Subcutaneous abdominal adipose tissue (tissue), 5 donors: ENCODE results near the gene CDYL.

Experiments used
- H3K27ac ChIP-seq: one replicate; pipeline ENCODE4 v1.7.0; 2013; ENCODE audit warnings: low read depth, mild to moderate bottlenecking, inconsistent platforms, low read length, moderate library complexity
- H3K27me3 ChIP-seq, 5 donors: one replicate each; pipeline ENCODE4 v1.7.0; 2013; ENCODE audit warnings: low read length in 5 of 5, inconsistent platforms in 1 of 5; ENCODE audit not compliant: control insufficient read depth in 5 of 5, insufficient read depth in 4 of 5
- H3K36me3 ChIP-seq, 5 donors: one replicate each; pipeline ENCODE4 v1.7.0; 2013; ENCODE audit warnings: low read length in 5 of 5; ENCODE audit not compliant: control insufficient read depth in 5 of 5, insufficient read depth in 5 of 5
- H3K4me1 ChIP-seq, 5 donors: one replicate each; pipeline ENCODE4 v1.7.0; 2013; ENCODE audit warnings: low read length in 5 of 5, mild to moderate bottlenecking in 3 of 5, moderate library complexity in 1 of 5; ENCODE audit not compliant: control insufficient read depth in 5 of 5, insufficient read depth in 5 of 5
- H3K4me3 ChIP-seq, 5 donors: one replicate each; pipeline ENCODE4 v1.7.0; 2013; ENCODE audit warnings: low read length in 5 of 5, low read depth in 1 of 5
- H3K9ac ChIP-seq, 5 donors: one replicate each; pipeline ENCODE4 v1.7.0; 2013; ENCODE audit warnings: low read length in 5 of 5, mild to moderate bottlenecking in 4 of 5, moderate library complexity in 3 of 5
- H3K9me3 ChIP-seq, 5 donors: one replicate each; pipeline ENCODE4 v1.7.0; 2013; ENCODE audit warnings: low read length in 5 of 5; ENCODE audit not compliant: control insufficient read depth in 5 of 5
- donor health status: healthy.
- donor health status: healthy.
- donor health status: healthy.
- donor health status: healthy.
- donor health status: healthy.

Gene CDYL

DNA sequence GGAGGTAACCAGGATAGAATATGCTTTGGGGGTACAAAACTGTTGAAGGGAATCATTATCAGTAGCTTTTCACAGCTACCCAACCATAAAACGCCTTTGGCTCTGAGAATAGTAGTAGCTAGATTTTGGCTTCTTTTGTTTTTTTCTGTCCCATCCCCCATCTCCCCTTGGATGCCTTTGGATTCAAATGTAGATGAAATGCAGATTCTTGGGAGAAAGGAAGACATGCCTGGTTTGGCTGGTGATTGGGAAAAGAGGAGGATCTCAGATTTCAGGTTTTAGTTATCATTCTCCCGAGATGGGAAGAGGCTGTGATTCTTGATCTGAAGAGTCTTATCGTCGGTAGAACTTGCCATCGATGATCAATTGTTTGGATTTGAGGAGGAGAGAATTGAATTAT is 3.5 kb upstream of the CDYL start:
- peaks cover 2 to 20% (median 15%) of the 10 kb centered on the region in 5 donors for H3K4me1 ChIP-seq
- no peak overlapping the region for H3K9ac ChIP-seq
- no peak overlapping the region for H3K4me3 ChIP-seq
- H3K36me3 ChIP-seq: no peaks in the 10 kb centered on the region
- H3K9me3 ChIP-seq: peaks cover 0 to under 1% (median 0%) of the 10 kb centered on the region in 5 donors
- H3K27ac ChIP-seq: no peak overlapping the region
- no peaks in the 10 kb centered on the region for H3K27me3 ChIP-seq

DNA sequence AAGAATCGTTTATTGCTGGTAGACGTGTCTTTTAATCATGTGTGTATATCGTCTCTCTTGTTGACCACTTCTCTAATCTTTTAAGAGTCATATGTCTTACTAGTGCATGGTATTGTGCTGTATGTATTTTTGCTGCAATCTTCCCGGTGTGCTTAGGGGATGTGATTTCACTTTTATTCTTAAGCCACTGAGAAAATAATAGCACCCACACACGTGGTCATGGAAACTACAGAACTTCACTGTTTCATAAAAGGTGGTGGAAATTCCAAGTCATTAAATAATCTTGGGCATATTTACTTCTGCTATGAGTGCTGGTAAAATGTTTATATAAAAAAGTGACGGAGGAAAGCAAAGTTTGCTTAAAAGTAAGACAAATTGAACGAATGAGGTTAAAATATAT is 3.0 kb upstream of the CDYL start:
- Histone ChIP-seq H3K27ac (no peak overlapping the region), H3K9ac (no peak overlapping the region), H3K36me3 (no peaks in the 10 kb centered on the region), H3K27me3 (no peaks in the 10 kb centered on the region), H3K4me1 (peaks cover 2 to 23% (median 18%) of the 10 kb centered on the region in 5 donors), H3K4me3 (no peak overlapping the region), H3K9me3 (peaks cover 0 to 4% (median 0%) of the 10 kb centered on the region in 5 donors)

GRCh38 chr6:4774296-4774695 is 1.9 kb upstream of the CDYL start:
- Histone ChIP-seq H3K4me3 (peak overlapping the region in 2 of 5 donors; percentile 63 to 74), H3K36me3 (no peaks in the 10 kb centered on the region), H3K27ac (no peak overlapping the region), H3K27me3 (no peaks in the 10 kb centered on the region), H3K9ac (no peak overlapping the region), H3K4me1 (peaks cover 2 to 23% (median 18%) of the 10 kb centered on the region in 5 donors), H3K9me3 (peaks cover 0 to 7% (median 2%) of the 10 kb centered on the region in 5 donors)

DNA sequence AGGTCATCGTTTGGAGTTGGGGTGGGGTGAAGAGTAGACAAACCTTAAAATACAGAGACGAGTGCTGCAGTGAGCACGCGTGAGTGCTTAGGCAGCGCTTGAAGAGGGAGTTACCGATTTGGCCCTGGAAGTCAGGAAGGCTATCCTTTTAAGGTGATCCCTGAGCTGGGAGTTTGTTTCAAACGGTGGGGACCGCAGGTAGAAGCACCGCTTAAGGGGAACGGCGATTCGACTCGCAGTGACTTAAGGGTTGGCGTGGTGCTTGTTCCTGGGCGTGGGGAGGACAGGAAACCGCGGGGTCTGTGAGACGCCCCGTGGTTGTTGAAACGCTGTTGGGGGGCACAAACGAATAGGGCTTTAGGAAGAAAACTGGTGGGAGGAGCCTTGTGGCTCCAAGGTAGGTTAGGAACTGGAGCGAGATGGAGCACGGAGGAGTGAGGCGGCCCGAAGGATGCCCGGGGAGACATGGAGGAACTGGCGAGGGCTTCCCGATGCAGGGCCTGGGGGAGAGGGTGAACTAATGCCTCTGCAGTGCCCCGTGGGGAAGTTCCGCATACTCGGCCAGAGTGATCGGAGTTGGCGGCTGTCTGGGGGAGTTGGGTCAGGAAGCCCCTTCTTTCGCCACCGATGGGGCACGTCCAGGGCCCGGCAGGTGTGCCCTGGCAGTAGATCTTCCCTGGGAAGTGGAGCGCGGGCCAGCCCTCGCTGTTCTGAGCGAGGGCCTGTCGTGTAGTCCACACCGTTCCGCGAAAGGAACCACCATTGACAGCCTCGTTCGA is 1.3 kb upstream of the CDYL start:
- peak overlapping the region in 4 of 5 donors; percentile 54 to 76 (median 65) for H3K9ac ChIP-seq

DNA sequence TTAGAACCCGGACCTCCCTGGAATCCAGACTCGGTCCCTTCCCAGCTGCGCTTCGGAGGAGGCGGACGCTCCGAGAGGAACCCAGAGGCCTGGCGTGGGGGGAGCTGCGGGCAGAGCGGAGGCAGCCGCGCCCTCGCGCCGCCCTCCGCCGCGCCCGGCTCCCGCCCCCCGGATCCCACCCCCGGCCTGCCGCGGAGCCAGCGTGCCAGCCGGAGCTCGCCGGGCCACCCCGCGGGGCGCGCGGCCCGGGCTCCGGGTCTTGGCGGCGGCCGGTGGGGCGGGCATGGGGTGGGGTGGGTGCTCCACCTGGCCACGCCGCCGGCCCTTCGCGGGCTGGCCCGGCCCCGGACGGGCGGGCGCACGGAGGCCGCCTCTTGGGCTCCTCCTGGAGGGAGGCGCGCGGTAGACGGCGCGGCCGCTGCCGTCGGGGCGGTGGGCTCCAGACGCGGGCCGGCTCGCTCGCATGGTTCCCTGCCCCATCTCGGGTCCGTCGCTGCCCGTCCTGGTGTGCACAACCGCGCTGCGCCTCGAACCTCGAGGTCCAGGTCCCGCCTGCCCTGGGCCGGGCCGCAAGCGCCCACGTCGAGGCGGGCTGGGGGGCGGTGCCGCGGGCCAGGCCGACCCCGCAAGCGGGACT is 592 bp upstream of the CDYL start:
- H3K4me3 ChIP-seq: peak overlapping the region; percentile 52 to 74 (median 66)
- peaks cover 0 to 7% (median 2%) of the 10 kb centered on the region in 5 donors for H3K9me3 ChIP-seq
- peak overlapping the region; percentile 41 for H3K27ac ChIP-seq
- peaks cover 2 to 23% (median 18%) of the 10 kb centered on the region in 5 donors for H3K4me1 ChIP-seq
- H3K36me3 ChIP-seq: no peaks in the 10 kb centered on the region
- H3K27me3 ChIP-seq: no peaks in the 10 kb centered on the region
- H3K9ac ChIP-seq: peak overlapping the region in 4 of 5 donors; percentile 54 to 76 (median 65)

More for the DNA sequence above, 1.3 kb upstream of the CDYL start:
- Histone ChIP-seq H3K27ac (peak overlapping the region; percentile 41), H3K4me3 (peak overlapping the region; percentile 49 to 74 (median 66)), H3K4me1 (peaks cover 2 to 23% (median 18%) of the 10 kb centered on the region in 5 donors), H3K36me3 (no peaks in the 10 kb centered on the region), H3K9me3 (peaks cover 0 to 7% (median 2%) of the 10 kb centered on the region in 5 donors), H3K27me3 (no peaks in the 10 kb centered on the region)

GRCh38 chr6:4776493-4777393 is 539 bp downstream of the CDYL start:
- Histone ChIP-seq H3K27me3 (no peaks in the 10 kb centered on the region), H3K9ac (peak overlapping the region in 4 of 5 donors; percentile 24 to 74 (median 52)), H3K9me3 (peaks cover 0 to 7% (median 2%) of the 10 kb centered on the region in 5 donors), H3K4me1 (peaks cover 2 to 31% (median 20%) of the 10 kb centered on the region in 5 donors), H3K4me3 (peak overlapping the region; percentile 65 to 86 (median 77)), H3K36me3 (no peaks in the 10 kb centered on the region), H3K27ac (no peak overlapping the region)

DNA sequence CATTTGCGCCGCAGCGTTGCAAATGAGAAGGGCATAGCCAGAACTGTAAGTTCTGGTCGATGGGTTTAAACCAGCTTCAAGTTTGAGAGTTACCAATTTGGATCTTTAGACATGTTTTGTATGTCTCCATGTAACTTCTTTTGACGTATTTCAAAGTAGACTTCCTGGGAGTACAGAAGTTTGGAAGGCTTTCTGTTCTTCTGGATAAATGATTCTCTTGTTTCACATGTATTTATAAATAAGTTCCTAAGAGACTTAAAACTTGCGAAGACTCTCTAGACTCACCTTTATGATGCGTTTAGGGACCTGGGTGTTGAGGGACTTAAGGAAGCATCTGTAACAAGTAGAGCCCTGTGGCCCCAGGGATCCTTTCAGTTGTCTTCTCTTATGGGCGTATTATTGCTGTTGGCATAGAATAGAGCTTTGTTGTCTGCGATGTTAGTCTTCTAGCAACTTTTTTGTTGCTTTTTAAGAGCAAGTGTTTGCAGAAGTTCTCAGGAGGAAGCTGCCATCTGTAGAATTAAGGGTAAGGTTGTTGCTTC is 1.3 kb downstream of the CDYL start:
- Histone ChIP-seq H3K27ac (no peak overlapping the region), H3K4me1 (peaks cover 2 to 32% (median 20%) of the 10 kb centered on the region in 5 donors), H3K36me3 (no peaks in the 10 kb centered on the region), H3K9me3 (peaks cover 0 to 7% (median 2%) of the 10 kb centered on the region in 5 donors), H3K27me3 (no peaks in the 10 kb centered on the region), H3K9ac (peak overlapping the region; percentile 5 to 74 (median 49)), H3K4me3 (peak overlapping the region; percentile 65 to 86 (median 77))

- H3K4me1 ChIP-seq: peaks cover 2 to 32% (median 20%) of the 10 kb centered on the region in 5 donors
These were observed 1.9 kb downstream of the CDYL start for GRCh38 chr6:4778086-4778485.

DNA sequence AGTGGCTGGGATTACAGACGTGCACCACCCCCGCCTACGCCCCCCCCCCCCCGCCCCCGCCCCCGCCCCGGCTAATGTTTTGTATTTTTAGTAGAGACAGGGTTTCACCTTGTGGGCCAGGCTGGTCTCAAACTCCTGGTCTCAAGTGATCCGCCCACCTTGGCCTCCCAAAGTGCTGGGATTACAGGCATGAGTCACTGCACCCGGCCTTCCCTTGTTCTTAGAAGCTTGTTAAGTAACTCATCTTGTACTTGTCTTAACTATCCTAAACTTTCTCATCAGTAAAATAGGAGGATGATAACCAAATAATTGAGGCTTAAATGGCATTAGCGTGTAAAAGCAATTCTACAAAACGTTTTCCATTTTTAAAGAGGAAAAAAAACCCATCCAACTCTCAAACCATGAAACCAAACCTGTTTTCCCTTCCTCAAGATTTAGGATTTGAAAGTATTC is 4.2 kb downstream of the CDYL start:
- no peak overlapping the region for H3K4me3 ChIP-seq
- peaks cover 0 to 7% (median 2%) of the 10 kb centered on the region in 5 donors for H3K9me3 ChIP-seq
- no peaks in the 10 kb centered on the region for H3K36me3 ChIP-seq
- no peaks in the 10 kb centered on the region for H3K27me3 ChIP-seq
- H3K9ac ChIP-seq: no peak overlapping the region
- H3K27ac ChIP-seq: no peak overlapping the region
- H3K4me1 ChIP-seq: peaks cover 2 to 21% (median 10%) of the 10 kb centered on the region in 5 donors

More at GRCh38 chr6:4778086-4778485, 1.9 kb downstream of the CDYL start:
- Histone ChIP-seq H3K4me3 (peak overlapping the region; percentile 65 to 86 (median 77)), H3K27me3 (no peaks in the 10 kb centered on the region), H3K9me3 (peaks cover 0 to 7% (median 2%) of the 10 kb centered on the region in 5 donors), H3K36me3 (no peaks in the 10 kb centered on the region), H3K27ac (no peak overlapping the region), H3K9ac (no peak overlapping the region)
